Measurements from ENCODE around the gene PEX3.
A peak's percentile ranks its signal among the peaks of the same experiment; 100 is the strongest.
"Not testable (repeated sequence)": the region's sequence is repeated elsewhere in the genome, so short reads cannot be mapped to it uniquely, and the experiment has no call there.

PEX3 gene, protein sequence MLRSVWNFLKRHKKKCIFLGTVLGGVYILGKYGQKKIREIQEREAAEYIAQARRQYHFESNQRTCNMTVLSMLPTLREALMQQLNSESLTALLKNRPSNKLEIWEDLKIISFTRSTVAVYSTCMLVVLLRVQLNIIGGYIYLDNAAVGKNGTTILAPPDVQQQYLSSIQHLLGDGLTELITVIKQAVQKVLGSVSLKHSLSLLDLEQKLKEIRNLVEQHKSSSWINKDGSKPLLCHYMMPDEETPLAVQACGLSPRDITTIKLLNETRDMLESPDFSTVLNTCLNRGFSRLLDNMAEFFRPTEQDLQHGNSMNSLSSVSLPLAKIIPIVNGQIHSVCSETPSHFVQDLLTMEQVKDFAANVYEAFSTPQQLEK

DNA sequence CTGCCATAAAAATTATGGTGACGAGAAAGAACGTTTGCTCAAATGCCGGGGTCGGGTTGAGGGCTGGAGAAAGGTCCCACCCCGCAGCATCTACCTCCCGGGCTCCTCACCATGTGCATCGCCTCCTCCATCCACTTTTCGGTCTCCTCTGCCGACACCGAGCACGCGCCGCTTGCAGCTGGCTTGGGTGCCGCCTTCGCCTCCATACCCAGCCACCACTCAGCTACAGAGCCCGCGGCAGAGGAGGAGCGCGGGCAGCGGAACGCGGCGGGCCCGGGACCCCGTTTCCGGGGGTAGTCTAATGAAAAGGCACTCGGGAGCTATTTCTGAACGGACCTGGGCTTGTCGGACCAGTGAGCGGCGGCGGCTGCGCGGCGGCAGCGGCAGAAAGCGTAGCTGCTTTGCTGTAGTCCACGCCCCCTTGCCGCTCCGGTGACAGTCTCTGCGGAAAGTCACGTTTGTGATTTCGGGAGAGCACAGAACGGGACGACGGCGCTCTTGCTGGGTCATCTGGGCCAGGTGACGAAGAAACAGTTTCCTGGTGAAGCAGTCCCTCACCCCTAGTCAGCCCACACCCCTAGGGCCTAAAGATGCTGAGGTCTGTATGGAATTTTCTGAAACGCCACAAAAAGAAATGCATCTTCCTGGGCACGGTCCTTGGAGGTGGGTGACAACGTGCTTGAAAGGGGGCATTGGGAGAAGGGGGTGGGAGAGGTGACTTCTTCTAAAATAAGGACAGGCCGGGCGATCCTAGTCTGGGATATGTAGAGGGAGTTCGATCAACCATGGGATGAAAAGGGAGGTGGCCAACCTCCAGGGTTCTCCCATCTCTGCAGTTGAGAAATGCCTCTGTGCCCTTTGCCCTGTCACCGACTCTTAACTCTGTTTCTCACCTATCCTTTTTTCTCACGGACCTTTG is at the start of gene PEX3, which contains the start of gene ADAT2:
TSS of gene PEX3 (plus strand) at position 353 of the 919 bp plus-strand sequence. CDS start at position 591, 238 bp downstream.
TSS of gene ADAT2 (minus strand) at position 243 of the 919 bp plus-strand sequence. CDS start at position 206, 37 bp downstream.
- DNase-seq: peak; percentile 99

DNA sequence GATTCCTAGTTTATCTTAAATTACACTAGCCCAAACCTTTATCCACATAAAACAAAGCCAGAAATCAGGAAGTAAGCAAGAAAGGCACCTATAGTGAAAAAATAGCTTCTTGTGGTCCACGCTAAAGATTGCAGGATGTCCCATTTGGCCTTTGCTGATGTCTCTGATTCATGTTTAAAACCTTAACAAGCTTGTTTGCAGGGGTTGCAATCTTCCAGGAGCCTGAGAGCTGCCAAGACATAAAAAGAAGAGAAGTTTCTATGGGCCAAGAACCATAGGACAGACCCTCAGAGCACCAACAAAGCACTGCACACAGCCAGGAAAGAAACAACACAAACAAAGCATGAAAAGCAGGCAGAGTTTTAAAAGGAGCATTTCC is 49.5 kb upstream of the PEX3 start:
- DNase-seq: no peak

DNA sequence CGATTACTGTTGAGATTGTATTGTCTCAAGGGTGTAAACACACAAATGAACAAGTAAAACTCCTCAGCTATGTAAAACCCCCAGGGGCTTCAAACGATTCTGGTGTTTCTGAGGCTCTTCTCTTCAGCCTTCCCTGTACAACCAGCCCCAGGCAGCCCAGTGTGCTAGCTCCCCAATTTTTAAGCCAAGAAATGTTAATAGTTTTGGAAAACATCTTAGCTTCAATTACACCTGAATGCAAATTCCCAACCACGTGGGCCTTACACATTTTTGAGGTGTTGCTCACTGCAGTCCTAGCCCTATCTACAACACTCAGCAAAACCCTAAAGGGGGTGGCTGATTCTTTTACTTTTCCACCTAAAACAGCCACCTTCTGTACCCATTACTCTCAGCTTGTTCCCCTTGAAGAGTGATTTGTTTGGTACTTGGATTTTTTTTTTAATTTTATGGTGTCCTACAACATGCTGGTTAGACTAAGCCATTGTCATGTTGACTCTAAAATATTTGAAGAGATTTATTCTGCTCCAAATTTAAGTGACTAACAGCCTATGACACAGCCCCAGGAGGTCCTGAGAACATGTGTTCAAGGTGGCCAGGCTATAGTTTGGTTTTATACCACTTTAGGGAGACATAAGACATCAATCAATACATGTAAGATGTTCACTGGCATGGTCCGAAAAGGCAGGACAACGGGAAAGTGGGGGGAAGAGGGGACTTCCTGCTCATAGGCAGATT is 48.8 kb upstream of the PEX3 start:
- DNase-seq: no peak

DNA sequence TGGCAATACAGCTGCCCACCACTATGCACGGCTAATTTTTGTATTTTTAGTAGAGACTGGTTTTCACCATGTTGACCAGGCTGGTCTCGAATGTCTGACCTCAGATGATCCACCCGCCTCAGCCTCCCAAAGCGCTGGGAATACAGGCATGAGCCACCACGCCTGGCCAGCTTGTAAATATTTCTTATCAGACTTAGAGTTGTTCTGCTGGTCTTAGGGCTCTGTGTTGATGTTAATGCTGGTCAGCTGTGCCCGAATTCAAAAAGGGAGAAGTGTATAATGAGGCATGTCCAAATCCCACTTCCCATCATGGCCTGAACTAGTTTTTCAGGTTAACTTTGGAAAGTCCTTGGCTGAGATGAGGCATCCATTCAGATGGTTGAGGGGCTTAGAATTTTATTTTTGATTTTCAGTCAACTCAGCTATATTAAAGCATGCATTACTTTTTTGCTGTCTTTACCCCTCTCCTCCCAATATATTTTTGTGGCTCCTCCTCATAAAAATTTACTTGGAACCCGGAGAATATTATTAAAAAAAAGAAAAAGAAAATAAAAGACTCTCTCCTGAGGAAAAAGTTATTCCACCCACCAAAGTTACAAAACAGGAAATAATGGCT is 47.8 kb upstream of the PEX3 start:
- no peak for DNase-seq

DNA sequence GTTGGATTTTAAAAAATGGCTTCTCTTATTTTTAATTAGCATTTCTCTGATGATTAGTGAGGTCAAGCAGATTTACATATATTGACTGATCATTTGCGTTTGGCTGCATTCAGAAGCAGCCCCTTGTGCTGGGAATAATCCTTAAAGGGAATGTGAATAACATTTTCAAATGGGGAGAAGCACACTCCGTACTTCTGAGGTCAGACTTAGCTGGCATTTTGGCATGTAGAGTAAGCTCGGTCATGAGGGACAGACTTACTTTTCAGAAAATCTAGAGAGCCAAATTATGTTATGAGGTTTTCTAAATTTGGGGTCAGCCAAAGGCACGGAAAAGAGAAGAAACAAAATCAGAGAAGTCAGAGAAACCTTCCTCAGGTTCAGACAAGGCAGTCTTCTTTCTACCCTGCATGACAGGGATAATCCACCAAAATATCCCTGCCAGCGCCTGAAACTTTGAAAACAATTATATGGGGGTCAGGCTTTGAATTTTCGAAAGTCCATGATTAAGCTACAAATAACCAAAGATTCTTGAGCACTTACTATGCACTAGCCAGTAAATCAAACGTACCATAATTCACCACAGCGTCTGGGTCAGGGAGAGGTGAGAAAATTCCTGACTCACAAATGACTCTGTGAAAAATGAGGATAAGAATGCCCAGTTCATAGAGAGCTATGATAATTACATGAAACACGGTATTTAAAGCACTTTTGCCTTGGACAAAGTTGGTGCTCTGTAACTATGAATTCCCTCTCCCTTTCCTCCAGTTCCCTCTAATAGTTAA is 45.0 kb upstream of the PEX3 start:
- DNase-seq: no peak

DNA sequence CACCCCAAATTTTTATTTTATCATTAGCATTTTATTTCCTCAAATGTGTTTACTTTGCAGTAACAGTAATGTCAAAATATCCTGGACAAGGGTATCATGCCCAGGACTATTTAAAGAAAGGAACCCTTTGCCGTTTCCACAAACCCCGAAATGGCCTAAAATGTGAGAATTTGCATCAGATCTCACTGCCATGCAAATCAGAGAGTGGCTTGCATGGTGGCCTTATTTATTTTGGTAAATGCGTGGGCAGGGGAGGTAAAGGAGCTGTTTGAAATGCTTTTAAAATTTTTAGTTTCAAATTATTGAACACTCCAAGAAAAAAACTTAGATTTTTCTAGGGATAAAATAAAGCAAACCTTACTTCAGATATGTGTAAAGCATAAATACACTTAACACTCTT is 43.9 kb upstream of the PEX3 start:
- DNase-seq: no peak

DNA sequence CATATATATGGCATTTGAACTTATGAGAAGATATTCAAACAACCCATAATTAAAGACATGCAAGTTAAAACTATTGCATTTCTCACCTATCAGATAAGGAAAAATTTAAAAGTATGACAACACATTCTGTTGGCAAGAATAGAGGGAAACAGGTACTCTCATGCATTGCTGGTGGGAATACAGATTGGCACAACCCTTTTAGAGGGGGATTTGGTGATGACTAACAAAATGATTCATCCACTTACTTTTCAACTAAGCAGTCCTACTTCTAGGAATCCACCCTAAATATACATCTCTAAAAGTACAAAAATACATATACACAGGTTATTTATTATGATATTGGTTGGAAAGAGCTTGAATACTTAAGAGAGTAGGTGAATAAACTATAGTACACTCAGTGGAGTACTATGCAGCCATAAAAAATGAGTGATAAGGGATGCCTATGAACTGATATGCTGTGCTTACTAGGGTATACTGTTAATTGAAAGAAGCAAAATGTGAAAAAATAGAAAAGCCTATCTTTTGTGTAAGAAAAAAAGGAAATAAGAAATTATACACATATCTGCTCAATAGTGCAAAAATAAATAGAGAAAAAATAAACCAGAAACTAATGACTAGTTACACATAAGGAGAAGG is 42.3 kb upstream of the PEX3 start:
- no peak for DNase-seq

DNA sequence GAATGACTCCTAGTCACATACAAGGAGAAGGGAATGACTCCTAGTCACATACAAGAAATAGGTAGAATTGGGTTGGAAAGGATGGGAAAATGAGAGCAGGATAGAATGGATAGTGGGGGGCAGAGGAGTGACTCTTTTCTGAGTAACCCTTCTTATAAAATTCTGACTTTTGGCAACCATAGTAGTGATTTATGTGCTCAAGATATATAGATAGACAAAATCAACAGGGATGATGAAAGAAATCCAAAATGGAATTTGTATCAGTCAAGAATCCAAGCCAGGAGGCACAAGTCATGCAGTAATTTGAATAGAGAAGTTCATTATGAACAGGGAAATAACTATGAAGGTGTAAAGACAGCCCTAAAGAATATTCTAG is 41.8 kb upstream of the PEX3 start:
- no peak for DNase-seq

DNA sequence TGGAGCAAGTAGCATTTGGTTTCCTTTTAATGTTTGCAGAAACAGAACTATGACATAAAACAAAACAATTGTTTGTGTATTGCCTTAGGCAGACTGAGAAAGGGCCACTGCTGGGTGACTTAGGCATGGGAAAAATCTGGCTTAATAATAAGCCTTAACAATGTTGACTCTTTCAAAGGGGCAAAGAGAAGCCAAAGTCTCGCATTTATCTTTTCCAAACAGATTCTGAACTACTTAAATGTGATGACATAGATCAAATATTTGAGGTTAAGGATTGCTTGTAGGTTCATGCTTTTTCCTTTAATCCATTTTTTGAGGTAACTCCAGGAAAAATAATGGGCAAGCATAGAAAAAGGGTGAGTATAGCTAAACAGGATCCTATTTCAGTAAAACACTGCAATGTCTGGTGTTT is 39.7 kb upstream of the PEX3 start:
- DNase-seq: no peak

DNA sequence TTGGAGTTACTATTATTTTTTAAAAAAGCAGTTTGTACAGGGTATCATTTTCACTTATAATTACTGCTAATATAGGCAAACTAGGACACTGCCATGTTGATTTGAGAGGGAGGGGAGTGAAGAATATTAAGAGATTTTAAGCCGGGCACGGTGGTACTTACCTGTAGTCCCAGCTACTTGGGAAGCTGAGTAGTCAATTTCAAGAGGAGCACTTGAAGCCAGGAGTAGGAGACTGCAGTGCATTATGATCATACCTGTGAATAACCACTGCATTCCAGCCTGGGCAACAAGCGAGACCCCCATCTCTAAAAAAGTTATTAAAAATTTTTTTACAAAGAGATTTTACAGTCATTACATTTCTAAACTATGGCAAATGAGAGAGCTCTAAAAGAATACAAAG is 35.8 kb upstream of the PEX3 start:
- DNase-seq: no peak

DNA sequence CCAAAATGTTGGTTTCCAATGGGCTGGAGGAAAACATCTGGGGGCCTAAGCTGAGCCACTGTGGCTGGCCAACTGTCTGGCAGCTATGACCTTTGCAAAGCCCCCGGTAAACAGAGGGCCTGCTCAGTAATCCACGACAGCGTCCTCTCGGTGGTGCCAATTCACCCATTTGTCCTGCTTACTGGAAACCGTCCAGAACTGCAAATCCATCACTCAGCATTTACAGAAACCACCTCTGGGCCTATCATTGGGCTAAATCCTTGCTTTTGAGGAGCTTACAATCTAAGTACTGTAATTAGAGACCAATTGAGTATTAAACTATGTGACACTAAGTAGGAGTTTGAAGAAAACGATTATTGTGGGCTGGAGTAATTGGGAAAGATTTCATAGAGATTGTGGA is 31.1 kb upstream of the PEX3 start:
- no peak for DNase-seq

DNA sequence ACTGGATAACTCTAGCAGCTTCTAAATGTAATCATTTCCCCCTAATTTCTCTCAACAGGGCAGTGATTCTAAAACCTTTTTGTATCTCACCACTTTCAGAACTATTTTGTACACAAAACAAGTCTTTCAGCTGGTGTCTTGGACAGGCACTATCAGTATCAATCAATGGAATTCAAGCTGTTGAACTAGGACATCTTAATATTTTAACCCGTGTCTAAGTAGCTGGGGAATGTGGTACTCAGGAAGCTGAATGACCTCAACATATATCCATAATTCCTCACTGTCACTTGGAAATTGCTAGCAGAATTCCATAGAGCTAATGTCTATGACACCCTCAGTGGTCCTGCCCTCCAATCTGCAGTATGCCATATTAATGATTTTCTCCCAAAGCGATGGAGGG is 24.6 kb upstream of the PEX3 start:
- no peak for DNase-seq

DNA sequence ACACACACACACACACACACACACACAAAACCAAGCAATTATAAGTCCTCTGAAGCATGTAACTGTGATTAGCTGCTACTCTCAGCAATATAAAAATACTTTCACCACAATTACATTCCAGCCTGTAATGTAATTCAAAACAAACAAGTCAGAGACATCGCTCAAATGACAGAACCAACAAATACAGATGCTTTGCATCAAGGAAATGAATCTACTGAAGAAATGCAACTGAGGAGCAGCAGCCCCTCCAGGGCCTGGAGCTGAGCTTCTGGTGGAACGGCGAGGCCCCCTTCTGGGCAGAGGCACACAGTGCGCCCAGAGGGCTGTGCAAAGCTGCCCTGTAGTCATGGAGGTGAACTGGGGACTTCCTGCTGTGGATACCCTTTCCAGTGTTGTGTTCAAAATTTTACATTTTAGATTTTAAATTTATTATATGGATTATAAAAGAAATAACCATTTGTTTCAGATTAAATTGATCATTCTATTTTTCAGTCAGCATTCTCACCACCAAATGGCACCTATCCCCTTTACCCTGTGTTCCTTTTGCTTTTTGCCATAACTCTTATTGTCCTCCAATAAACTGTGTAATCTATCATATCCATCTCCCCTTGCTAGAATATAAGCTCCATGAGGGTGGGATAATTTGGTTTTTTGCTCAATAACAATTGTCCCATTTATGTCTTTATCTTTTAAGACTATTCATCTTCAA is 23.3 kb upstream of the PEX3 start:
- peak; percentile 64 to 79 for DNase-seq

DNA sequence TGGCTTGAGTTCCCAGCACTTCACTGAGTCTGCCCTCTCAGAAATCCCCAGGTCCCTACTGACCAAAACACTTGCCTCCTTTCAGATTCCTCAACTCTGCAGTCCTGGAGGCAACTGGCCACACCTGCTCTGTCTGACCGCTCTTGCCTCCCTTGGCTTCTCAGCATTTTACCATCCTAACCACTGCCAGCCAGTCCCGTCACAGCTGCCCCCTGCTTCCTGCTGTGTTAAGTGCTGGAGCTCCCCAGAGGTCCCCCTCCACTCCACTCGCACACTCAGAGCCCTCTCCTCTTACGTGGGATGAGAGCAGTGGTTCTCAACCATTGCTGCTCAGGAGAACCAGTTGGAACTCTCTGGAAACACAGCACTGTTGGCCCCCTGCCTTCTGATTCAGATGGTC is 20.6 kb upstream of the PEX3 start:
- DNase-seq: no peak

DNA sequence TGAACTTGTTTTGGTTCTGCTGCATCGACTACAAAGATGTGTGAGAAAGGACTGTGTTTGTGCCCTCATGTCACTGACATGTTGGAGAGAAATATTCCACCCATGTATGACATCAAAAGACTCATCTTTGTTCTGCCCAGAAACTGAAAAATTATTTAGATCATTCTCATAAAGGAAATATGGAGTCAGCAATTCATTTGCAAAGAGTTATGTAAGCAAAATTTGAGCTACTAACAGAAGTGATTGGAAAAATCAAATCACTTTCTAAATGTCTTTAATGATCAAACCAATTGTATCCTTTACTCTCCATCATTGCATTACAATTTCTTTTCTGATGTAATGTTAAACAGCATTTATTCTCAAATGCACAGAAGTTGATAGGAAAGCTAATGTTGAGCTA is 19.4 kb upstream of the PEX3 start:
- DNase-seq: no peak

DNA sequence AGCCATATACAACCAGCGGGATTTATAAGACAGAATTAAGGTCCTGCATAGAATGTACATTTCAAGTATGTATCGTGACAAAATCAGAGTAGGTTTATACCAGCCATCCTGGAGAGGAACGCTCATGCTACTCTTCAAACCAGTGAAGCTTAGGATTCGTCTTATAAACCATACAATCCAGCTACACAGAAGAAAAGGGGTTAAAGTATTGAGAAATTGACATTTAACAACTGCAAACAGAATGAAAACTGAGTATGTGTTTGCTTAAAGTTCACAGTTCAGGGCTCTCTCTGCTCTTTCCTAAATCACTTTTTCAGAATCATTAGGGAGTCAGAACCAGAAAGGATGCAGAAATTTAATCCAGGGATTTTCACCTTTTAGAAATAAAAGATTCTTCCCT is 18.0 kb upstream of the PEX3 start:
- DNase-seq: no peak

DNA sequence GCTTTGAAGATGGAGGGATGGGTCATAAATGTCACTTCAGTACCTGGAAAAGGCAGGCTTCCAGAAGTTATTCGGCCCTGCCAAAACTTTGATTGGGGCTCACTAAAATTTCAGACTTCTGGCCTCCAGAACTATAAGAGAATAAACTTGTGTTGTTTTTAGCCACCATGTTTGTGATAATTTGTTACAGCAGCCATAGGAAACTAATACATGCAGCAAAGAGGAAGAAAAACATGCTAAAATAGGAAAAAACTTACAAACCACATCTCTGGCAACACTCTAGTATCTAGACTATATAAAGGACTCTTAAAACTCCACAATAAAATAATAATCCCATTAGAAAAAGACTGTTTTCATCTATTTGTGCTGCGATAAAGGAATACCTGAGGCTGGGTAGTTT is 9.6 kb upstream of the PEX3 start:
- DNase-seq: no peak

DNA sequence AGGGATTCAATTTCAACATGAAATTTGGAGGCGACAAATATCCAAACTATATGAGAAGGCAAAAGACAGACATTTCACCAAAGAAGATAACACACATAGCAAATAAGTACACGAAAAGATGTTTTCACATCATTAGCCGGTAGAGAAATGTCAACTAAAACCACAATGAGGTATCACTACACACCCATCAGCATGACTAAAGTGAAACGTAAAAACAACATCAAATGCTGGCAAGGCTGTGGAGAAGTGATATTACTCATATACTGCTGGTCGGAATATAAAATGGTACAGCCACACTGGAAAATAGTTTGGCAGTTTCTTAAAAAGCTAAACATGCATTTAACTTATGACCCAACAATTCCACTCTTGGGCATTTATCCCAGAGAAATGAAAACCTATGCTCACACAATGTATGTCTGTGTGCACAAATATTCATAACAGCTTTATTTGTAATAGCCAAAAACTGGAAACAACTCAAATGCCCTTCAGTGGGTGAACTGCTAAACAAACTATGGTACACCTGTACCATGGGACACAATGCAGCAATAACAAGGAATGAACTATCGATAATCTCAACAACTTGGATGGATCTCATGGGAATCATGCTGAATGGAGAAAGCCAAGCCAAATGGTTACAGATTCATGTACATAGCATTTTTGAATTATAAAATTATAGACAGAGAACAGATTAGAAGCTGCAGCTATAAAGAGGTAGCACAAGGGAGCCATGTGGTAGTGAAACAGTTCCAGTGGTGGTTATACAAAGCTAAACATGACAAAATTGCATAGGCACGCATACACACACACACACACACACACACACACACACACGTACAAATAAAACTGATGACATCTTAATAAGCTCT is 8.7 kb upstream of the PEX3 start:
- DNase-seq: no peak

DNA sequence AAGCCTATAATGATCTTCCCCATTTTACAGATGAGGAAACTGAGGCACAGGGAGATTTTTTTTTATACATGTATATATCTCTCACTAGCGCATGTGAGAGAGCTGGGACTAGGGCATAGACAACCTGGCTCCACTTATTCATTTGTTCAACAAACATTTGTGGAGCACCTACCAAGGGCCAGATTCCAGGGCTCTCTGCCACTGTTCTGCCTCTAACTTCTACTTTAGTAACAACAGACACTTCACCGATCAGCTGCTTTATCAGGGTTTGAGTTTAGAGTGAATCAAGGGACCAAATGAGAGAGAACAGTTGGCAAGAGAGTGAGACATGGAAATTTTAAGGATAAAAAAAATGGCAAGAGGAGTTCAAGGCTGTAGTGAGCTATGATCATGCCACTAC is 7.5 kb upstream of the PEX3 start:
- no peak for DNase-seq

DNA sequence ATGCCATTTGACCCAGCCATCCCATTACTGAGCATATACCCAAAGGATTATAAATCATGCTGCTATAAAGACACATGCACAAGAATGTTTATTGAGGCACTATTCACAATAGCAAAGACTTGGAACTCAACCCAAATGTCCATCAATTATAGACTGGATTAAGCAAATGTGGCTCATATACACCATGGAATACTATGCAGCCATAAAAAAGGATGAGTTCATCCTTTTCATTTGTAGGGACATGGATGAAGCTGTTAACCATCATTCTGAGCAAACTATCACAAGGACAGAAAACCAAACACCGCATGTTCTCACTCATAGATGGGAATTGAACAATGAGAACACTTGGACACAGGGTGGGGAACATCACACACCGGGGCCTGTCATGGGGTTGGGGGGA is 2.7 kb upstream of the PEX3 start:
- DNase-seq: not testable (repeated sequence)
